Measurements from ENCODE around the gene SLC25A44.

SLC25A44 gene

GRCh38 chr1:156253634-156254033, 59.7 kb downstream of the SLC25A44 start:
- no peak for TF ChIP-seq CTCF (conservative IDR thresholded peaks at IDR 0.05; ENCODE audit: low read depth, low read length)
- Histone ChIP-seq H4K20me1 (ENCODE audit: insufficient read depth) (no peaks in the 10 kb centered on the region), H3K36me3 (ENCODE audit: insufficient read depth) (peaks cover 42% of the 10 kb centered on the region; the same call in 1 of the 2 replicates), H3K79me2 (ENCODE audit: insufficient read depth, low read depth) (no peaks in the 10 kb centered on the region), H3K4me1 (ENCODE audit: low read depth, poor library complexity, severe bottlenecking) (peaks cover 19% of the 10 kb centered on the region), H3K9ac (no peak overlapping the region), H3K4me3 (IDR thresholded peaks at IDR 0.05; ENCODE audit: insufficient read depth, low read depth, low read length) (no peak overlapping the region), H3K4me2 (no peak overlapping the region), H2AFZ (ENCODE audit: low read depth) (no peak overlapping the region), H3K27ac (no peak overlapping the region; the same call in 1 of the 2 replicates), H3K27me3 (ENCODE audit: insufficient read depth, low read depth) (no peaks in the 10 kb centered on the region)

- no peaks in the 10 kb centered on the region for H4K20me1 ChIP-seq (ENCODE audit: insufficient read depth)
- no peak for TF ChIP-seq CTCF (conservative IDR thresholded peaks at IDR 0.05; ENCODE audit: low read depth, low read length)
- no peak overlapping the region for H3K4me3 ChIP-seq (IDR thresholded peaks at IDR 0.05; ENCODE audit: insufficient read depth, low read depth, low read length)
- H3K27ac ChIP-seq = no peak overlapping the region; the same call in 1 of the 2 replicates
- H3K79me2 ChIP-seq (ENCODE audit: insufficient read depth, low read depth) = no peaks in the 10 kb centered on the region
- H3K4me1 ChIP-seq (ENCODE audit: low read depth, poor library complexity, severe bottlenecking) = peaks cover 26% of the 10 kb centered on the region
- H3K27me3 ChIP-seq (ENCODE audit: insufficient read depth, low read depth) = no peaks in the 10 kb centered on the region
- H3K36me3 ChIP-seq (ENCODE audit: insufficient read depth) = peaks cover 51% of the 10 kb centered on the region; the same call in 1 of the 2 replicates
- no peak overlapping the region for H3K9ac ChIP-seq
- H3K4me2 ChIP-seq = no peak overlapping the region
- H2AFZ ChIP-seq (ENCODE audit: low read depth) = no peak overlapping the region
Observed at GRCh38 chr1:156257711-156258110, 63.8 kb downstream of the SLC25A44 start.

GRCh38 chr1:156258859-156259258, 65.0 kb downstream of the SLC25A44 start:
- no peak overlapping the region for H3K4me2 ChIP-seq
- no peak overlapping the region for H3K9ac ChIP-seq
- peaks cover 50% of the 10 kb centered on the region; the same call in 1 of the 2 replicates for H3K36me3 ChIP-seq (ENCODE audit: insufficient read depth)
- H2AFZ ChIP-seq (ENCODE audit: low read depth) = no peak overlapping the region
- H3K27me3 ChIP-seq (ENCODE audit: insufficient read depth, low read depth) = no peaks in the 10 kb centered on the region
- no peak overlapping the region for H3K4me3 ChIP-seq (IDR thresholded peaks at IDR 0.05; ENCODE audit: insufficient read depth, low read depth, low read length)
- no peak overlapping the region for H3K27ac ChIP-seq
- no peaks in the 10 kb centered on the region for H3K79me2 ChIP-seq (ENCODE audit: insufficient read depth, low read depth)
- H3K4me1 ChIP-seq (ENCODE audit: low read depth, poor library complexity, severe bottlenecking) = peaks cover 18% of the 10 kb centered on the region
- no peak for TF ChIP-seq CTCF (conservative IDR thresholded peaks at IDR 0.05; ENCODE audit: low read depth, low read length)
- H4K20me1 ChIP-seq (ENCODE audit: insufficient read depth) = no peaks in the 10 kb centered on the region

- Histone ChIP-seq H2AFZ (ENCODE audit: low read depth) (no peak overlapping the region), H3K27ac (no peak overlapping the region; the same call in 1 of the 2 replicates), H3K27me3 (ENCODE audit: insufficient read depth, low read depth) (no peaks in the 10 kb centered on the region), H3K79me2 (ENCODE audit: insufficient read depth, low read depth) (no peaks in the 10 kb centered on the region), H3K36me3 (ENCODE audit: insufficient read depth) (peaks cover 53% of the 10 kb centered on the region; the same call in 1 of the 2 replicates), H4K20me1 (ENCODE audit: insufficient read depth) (no peaks in the 10 kb centered on the region), H3K4me2 (no peak overlapping the region), H3K4me1 (ENCODE audit: low read depth, poor library complexity, severe bottlenecking) (peaks cover 18% of the 10 kb centered on the region), H3K9ac (no peak overlapping the region), H3K4me3 (IDR thresholded peaks at IDR 0.05; ENCODE audit: insufficient read depth, low read depth, low read length) (no peak overlapping the region)
- TF ChIP-seq CTCF (conservative IDR thresholded peaks at IDR 0.05; ENCODE audit: low read depth, low read length) = peak; percentile 76
Observed at GRCh38 chr1:156259805-156260204, 65.9 kb downstream of the SLC25A44 start.

Measured in KMS-11 (cell line).